Ascending aorta (tissue), 2 donors: ENCODE results near the gene BID. TPM values are rescaled to one million over a fixed set of nuclear protein-coding genes. Genes with fewer than 3 reads are reported as not detected.
A peak's percentile ranks its signal among the peaks of the same experiment; 100 is the strongest.

ENCODE experiments used
- DNase-seq, 2 donors: peaks; one replicate each; pipeline ENCODE4 v3.0.0-alpha.2; 2019; ENCODE audit warnings: low spot score in 2 of 2
- H3K27ac ChIP-seq, 2 donors: fragments of 200-600 bp; sonication (generic); one replicate each; pipeline ENCODE4 v1.5.1; 2016 to 2017; ENCODE audit warnings: mild to moderate bottlenecking in 1 of 2
- H3K27me3 ChIP-seq: fragments of 200-600 bp; sonication (generic); one replicate; pipeline ENCODE4 v1.5.1; 2017
- H3K36me3 ChIP-seq, 2 donors: fragments of 200-600 bp; sonication (generic); one replicate each; pipeline ENCODE4 v1.5.1; 2016
- H3K4me1 ChIP-seq, 2 donors: fragments of 200-600 bp; sonication (generic); one replicate each; pipeline ENCODE4 v1.5.1; 2016 to 2017; ENCODE audit warnings: mild to moderate bottlenecking in 1 of 2
- H3K4me3 ChIP-seq, 2 donors: fragments of 200-600 bp; sonication (generic); one replicate each; pipeline ENCODE4 v1.5.1; 2016 to 2017; ENCODE audit warnings: mild to moderate bottlenecking in 1 of 2
- H3K9me3 ChIP-seq, 2 donors: fragments of 200-600 bp; sonication (generic); one replicate each; pipeline ENCODE4 v1.5.1; 2016
- CTCF ChIP-seq, 3 experiments: fragments of 200-600 bp in 2 of 3; fragments of 450-650 bp in 1 of 3; sonication (generic) in 2 of 3; IDR thresholded peaks; one replicate each; pipeline ENCODE4 v1.5.1; 2016 to 2019; ENCODE audit warnings: antibody characterized with exemption in 3 of 3, mild to moderate bottlenecking in 1 of 3, moderate library complexity in 1 of 3
- intact Hi-C: fragments of 100-400 bp; cut with DNase I; formaldehyde crosslinking; loops from one replicate; pipeline ENCODE4 v1.15.1; 2023
- total RNA-seq: library from RNA; depleted of rRNA; stranded (reverse); fragments of >200 nt; gene quantifications from one replicate; pipeline ENCODE4 v1.1.0, GENCODE V29; 2016

The BID gene
- 37.5 TPM for total RNA-seq

GRCh38 chr22:17774206-17774925 lies at the start of gene BID:
TSS of gene BID (minus strand) at chr22:17774469. CDS start at chr22:17750116, 24,353 bp downstream.
- no peaks in the 10 kb centered on the region for H3K9me3 ChIP-seq
- H3K4me3 ChIP-seq = peak within 1 kb of the TSS; percentile 82 to 96
- no peaks in the 10 kb centered on the region for H3K36me3 ChIP-seq
- DNase-seq = no peak
- no peaks in the 10 kb centered on the region for H3K27me3 ChIP-seq
- H3K27ac ChIP-seq = no peak within 1 kb of the TSS
- intact Hi-C loops = no loop called here
- peaks cover 5 to 6% of the 10 kb centered on the region in 2 donors for H3K4me1 ChIP-seq
- no peak for TF ChIP-seq CTCF (IDR thresholded peaks at IDR 0.05)

- Histone ChIP-seq H3K27ac (no peak overlapping the region), H3K36me3 (peaks cover 33 to 73% of the 10 kb centered on the region in 2 donors), H3K4me1 (no peaks in the 10 kb centered on the region), H3K9me3 (no peaks in the 10 kb centered on the region), H3K4me3 (no peak overlapping the region), H3K27me3 (no peaks in the 10 kb centered on the region)
- no peak for TF ChIP-seq CTCF (IDR thresholded peaks at IDR 0.05)
- intact Hi-C loops = no loop called here
- no peak for DNase-seq
Measured at GRCh38 chr22:17823964-17824363, 49.7 kb upstream of the BID start.

GRCh38 chr22:17823226-17823625 lies 49.0 kb upstream of the BID start:
- no peaks in the 10 kb centered on the region for H3K4me1 ChIP-seq
- no peak for TF ChIP-seq CTCF (IDR thresholded peaks at IDR 0.05)
- no peak overlapping the region for H3K27ac ChIP-seq
- intact Hi-C loops = no loop called here
- H3K36me3 ChIP-seq = peaks cover 36 to 73% of the 10 kb centered on the region in 2 donors
- H3K9me3 ChIP-seq = no peaks in the 10 kb centered on the region
- no peak overlapping the region for H3K4me3 ChIP-seq
- no peaks in the 10 kb centered on the region for H3K27me3 ChIP-seq
- no peak for DNase-seq

- Histone ChIP-seq H3K4me3 (no peak overlapping the region), H3K27me3 (no peaks in the 10 kb centered on the region), H3K36me3 (peaks cover 46 to 76% of the 10 kb centered on the region in 2 donors), H3K4me1 (no peaks in the 10 kb centered on the region), H3K27ac (no peak overlapping the region), H3K9me3 (no peaks in the 10 kb centered on the region)
- TF ChIP-seq CTCF (IDR thresholded peaks at IDR 0.05) = no peak
- DNase-seq = no peak
- intact Hi-C loops = no loop called here
Measured at GRCh38 chr22:17822087-17822486, 47.8 kb upstream of the BID start.

- peaks cover 53 to 76% of the 10 kb centered on the region in 2 donors for H3K36me3 ChIP-seq
- H3K27me3 ChIP-seq = no peaks in the 10 kb centered on the region
- DNase-seq = no peak
- H3K9me3 ChIP-seq = no peaks in the 10 kb centered on the region
- no peaks in the 10 kb centered on the region for H3K4me1 ChIP-seq
- H3K27ac ChIP-seq = no peak overlapping the region
- intact Hi-C loops = no loop called here
- TF ChIP-seq CTCF (IDR thresholded peaks at IDR 0.05) = no peak
- H3K4me3 ChIP-seq = no peak overlapping the region
Measured at GRCh38 chr22:17820879-17821439, 46.7 kb upstream of the BID start.
